Heart right ventricle (tissue), 16 donors: ENCODE measurements around the gene APCDD1. TPM values are rescaled to one million over a fixed set of nuclear protein-coding genes. Genes with fewer than 3 reads are reported as not detected.

Experiments used
- ATAC-seq, 8 donors: fragments of 200-7000 bp; cut with Tn5 transposase; one replicate each; pipeline ENCODE4 v1.9.1; 2020; ENCODE audit warnings: mild to moderate bottlenecking in 8 of 8, moderate library complexity in 8 of 8, moderate number of reproducible peaks in 1 of 8
- DNase-seq, 2 donors: peaks; one replicate each; pipeline ENCODE4 v3.0.0-alpha.2; 2020
- H3K27ac ChIP-seq, 10 donors: fragments of 200-600 bp; sonication (generic) in 2 of 10; one replicate each; pipeline versions ENCODE4 v1.5.0 to v1.8.0; 2020 to 2022; ENCODE audit warnings: mild to moderate bottlenecking in 3 of 10
- H3K27me3 ChIP-seq, 7 donors: fragments of 200-600 bp; one replicate each; pipeline ENCODE4 v1.8.0; 2021 to 2022; ENCODE audit warnings: mild to moderate bottlenecking in 2 of 7
- H3K36me3 ChIP-seq, 9 donors: fragments of 200-600 bp; sonication (generic) in 1 of 9; one replicate each; pipeline versions ENCODE4 v1.5.0 to v1.8.0; 2020 to 2022; ENCODE audit warnings: mild to moderate bottlenecking in 2 of 9
- H3K4me1 ChIP-seq, 9 donors: fragments of 200-600 bp; sonication (generic) in 1 of 9; one replicate each; pipeline versions ENCODE4 v1.5.0 to v1.8.0; 2020 to 2022; ENCODE audit warnings: mild to moderate bottlenecking in 4 of 9
- H3K4me3 ChIP-seq, 10 donors: fragments of 200-600 bp; sonication (generic) in 2 of 10; one replicate each; pipeline versions ENCODE4 v1.5.0 to v1.8.0; 2020 to 2022; ENCODE audit warnings: mild to moderate bottlenecking in 7 of 10, moderate library complexity in 2 of 10
- H3K9me3 ChIP-seq, 11 donors: fragments of 200-600 bp in 10 of 11; sonication (generic) in 2 of 11; one replicate each; pipeline versions ENCODE4 v1.5.0 to v1.8.0; 2013 to 2022; ENCODE audit warnings: mild to moderate bottlenecking in 2 of 11, control low read depth in 1 of 11, moderate library complexity in 1 of 11
- CTCF ChIP-seq, 9 donors: fragments of 200-600 bp; sonication (generic) in 2 of 9; IDR thresholded peaks; one replicate each; pipeline versions ENCODE4 v1.5.0 to v1.8.0; 2021 to 2022; ENCODE audit warnings: antibody characterized with exemption in 9 of 9, mild to moderate bottlenecking in 5 of 9, moderate library complexity in 1 of 9
- WGBS, 2 donors: extraction: QIAGEN DNeasy Blood & Tissue Kit; methylation state at CpG; one replicate each; pipeline ENCODE4 v1.1.7; 2013; ENCODE audit warnings: inconsistent platforms in 1 of 2; 5-methylcytosine and 5-hydroxymethylcytosine counted together
- intact Hi-C, 10 donors: fragments of 100-400 bp; cut with DNase I; formaldehyde crosslinking; loops; one replicate each; pipeline versions ENCODE4 v1.11.1 to v1.14.2; 2022
- polyA plus RNA-seq, 2 donors: library from polyadenylated mRNA; stranded (reverse); fragments of 200-250 nt; gene quantifications; one replicate each; pipeline ENCODE4 v1.2.3, GENCODE V29; 2013
- total RNA-seq, 10 donors: library from RNA; stranded (reverse); fragmentation: NEBNext Ultra II Directional in 3 of 10; extraction: Animal tissue kit (Norgen Biotek cat#: 25700) in 3 of 10; gene quantifications; one replicate each; pipeline versions ENCODE4 v1.2.1 to v1.2.4, GENCODE V29; 2021 to 2023
- donor health status: Arrhythmogenic right ventricular cardiomyopathy.
- donor health status: ischemic (EF 13 %, LVEDD 7.1; RV severe dilation, severe dysfunction).
- donor health status: healthy with polysubstance abuse.
- donor health status: DM: no; HTN: yes; CAD: no.
- donor health status: DM: no; HTN: no; CAD: no.
- donor health status: ischemic (EF 25% LVEDD 6.9; RV normal size, moderate dysfunction).
- donor health status: ischemic (EF 25% LVEDD 5.7; RV mildly dilated, moderate dysfunction).
- donor health status: healthy.
- donor health status: DM: yes; HTN: yes; CAD: no.
- donor health status: Ischemic cardiomyopathy.
- donor health status: ischemic (EF 35%, LVEDD 5.7; RV mildly dilated, moderate dysfunction).
- donor health status: nonischemic (EF 11% LVEDD 7.7; RV severe dilation, severe dysfunction).
- donor health status: DM: yes; HTN: yes; CAD: no.
- donor health status: PGD.
- donor health status: ischemic (EF 29% LVEDD 5.4; RV normal size, mild dysfunction).
- donor health status: nonischemic (EF 23%, LVEDD 6.1; RV moderate dilation, normal function).

Gene APCDD1
- total and polyA plus RNA-seq, 12 donors: 10.2 to 40.4 (median 18.3) TPM

DNA sequence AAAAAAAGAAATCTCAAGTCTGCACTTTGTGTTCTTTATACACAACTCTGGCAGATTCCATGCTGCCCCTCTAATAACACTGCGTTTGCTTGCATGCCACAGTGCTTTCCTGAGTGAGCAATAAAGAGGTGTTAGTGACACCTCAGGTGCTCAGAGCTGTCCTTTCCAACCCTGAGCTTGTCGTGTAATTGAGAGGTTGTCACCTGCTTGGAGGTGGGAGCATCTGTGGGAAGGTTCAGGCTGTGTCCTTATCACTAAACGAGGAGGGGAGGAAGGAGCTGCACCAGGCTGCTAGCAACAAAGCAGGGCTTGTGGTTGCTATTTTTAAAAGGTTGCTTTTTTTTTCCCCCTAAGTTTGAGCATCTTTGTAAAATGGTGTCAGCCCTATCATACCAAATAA, 31.9 kb downstream of the APCDD1 start:
- H3K36me3 ChIP-seq: peaks cover 0 to 35% (median 0%) of the 10 kb centered on the region in 9 donors
- no peak for TF ChIP-seq CTCF (IDR thresholded peaks at IDR 0.05)
- 55 to 65% methylated on average over 3 of the region's 3 CpGs for WGBS, 2 donors
- no peaks in the 10 kb centered on the region for H3K9me3 ChIP-seq
- H3K27ac ChIP-seq: no peak overlapping the region
- no peaks in the 10 kb centered on the region for H3K27me3 ChIP-seq
- DNase-seq (no peak), ATAC-seq (no peak)
- H3K4me1 ChIP-seq: peaks cover 0 to 14% (median 8%) of the 10 kb centered on the region in 9 donors
- no peak overlapping the region for H3K4me3 ChIP-seq
- intact Hi-C loops: no loop called here

DNA sequence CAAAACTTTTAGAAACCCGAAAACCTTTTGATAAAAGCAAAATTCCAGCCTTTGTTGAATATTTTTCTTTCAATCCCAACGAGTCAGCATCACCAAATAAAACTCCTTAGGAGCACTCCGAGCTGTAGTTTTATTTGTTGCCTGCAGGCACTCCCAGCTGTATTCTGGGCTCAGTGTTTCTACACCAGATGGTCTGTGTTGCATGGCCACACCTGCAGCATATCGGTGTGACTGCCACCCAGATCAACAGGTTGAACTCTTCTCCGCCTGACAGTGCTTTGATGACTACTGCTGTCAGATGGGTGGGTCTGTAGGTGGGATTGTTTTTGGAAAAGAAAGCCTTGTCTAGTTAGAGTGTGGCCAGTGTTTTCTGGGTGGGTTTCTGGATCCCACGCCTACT, 32.7 kb downstream of the APCDD1 start:
- intact Hi-C loops: no loop called here
- H3K4me1 ChIP-seq: peaks cover 0 to 13% (median 6%) of the 10 kb centered on the region in 9 donors
- 88 to 90% methylated on average over 6 of the region's 6 CpGs for WGBS, 2 donors
- no peak for TF ChIP-seq CTCF (IDR thresholded peaks at IDR 0.05)
- no peak overlapping the region for H3K4me3 ChIP-seq
- no peak for DNase-seq
- peaks cover 0 to 35% (median 0%) of the 10 kb centered on the region in 9 donors for H3K36me3 ChIP-seq
- no peak overlapping the region for H3K27ac ChIP-seq
- no peaks in the 10 kb centered on the region for H3K9me3 ChIP-seq
- no peaks in the 10 kb centered on the region for H3K27me3 ChIP-seq
- ATAC-seq: no peak

DNA sequence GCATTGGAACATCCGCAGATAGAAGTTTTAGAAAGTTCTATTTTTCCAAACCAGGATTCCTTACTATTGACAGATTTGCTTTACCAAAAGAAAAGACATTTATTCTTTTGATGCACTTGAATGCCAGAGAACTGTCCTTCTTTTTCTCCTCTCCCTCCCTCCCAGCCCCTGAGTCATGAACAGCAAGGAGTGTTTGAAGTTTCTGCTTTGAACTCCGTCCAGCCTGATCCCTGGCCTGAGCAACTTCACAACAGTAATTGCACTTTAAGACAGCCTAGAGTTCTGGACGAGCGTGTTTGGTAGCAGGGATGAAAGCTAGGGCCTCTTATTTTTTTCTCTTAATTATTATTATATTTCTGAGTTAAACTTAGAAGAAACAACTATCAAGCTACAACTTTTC, 33.6 kb downstream of the APCDD1 start:
- DNase-seq (no peak), ATAC-seq (no peak)
- H3K27me3 ChIP-seq: no peaks in the 10 kb centered on the region
- H3K36me3 ChIP-seq: peaks cover 0 to 35% (median 0%) of the 10 kb centered on the region in 9 donors
- no peak overlapping the region for H3K27ac ChIP-seq
- intact Hi-C loops: no loop called here
- TF ChIP-seq CTCF (IDR thresholded peaks at IDR 0.05): no peak
- peaks cover 0 to 5% (median 0%) of the 10 kb centered on the region in 9 donors for H3K4me1 ChIP-seq
- no peak overlapping the region for H3K4me3 ChIP-seq
- no peaks in the 10 kb centered on the region for H3K9me3 ChIP-seq
- 82 to 93% methylated on average over 4 of the region's 4 CpGs for WGBS, 2 donors

GRCh38 chr18:10490401-10491165, 36.1 kb downstream of the APCDD1 start:
- DNase-seq (peak in 1 of 2 donors; percentile 19), ATAC-seq (peak; percentile 48 to 84 (median 74))
- TF ChIP-seq CTCF (IDR thresholded peaks at IDR 0.05): peak in 6 of 9 donors; percentile 14 to 49 (median 36)
- intact Hi-C loops: no loop called here
- H3K9me3 ChIP-seq: no peaks in the 10 kb centered on the region
- no peak overlapping the region for H3K4me3 ChIP-seq
- H3K27ac ChIP-seq: no peak overlapping the region
- H3K36me3 ChIP-seq: peaks cover 0 to 35% (median 0%) of the 10 kb centered on the region in 9 donors
- whole genome bisulfite sequencing, 2 donors: 63 to 68% methylated on average over 14 of the region's 14 CpGs
- H3K4me1 ChIP-seq: peaks cover 0 to 5% (median 0%) of the 10 kb centered on the region in 9 donors
- H3K27me3 ChIP-seq: no peaks in the 10 kb centered on the region
